HG02588 (cell line): ENCODE results near the gene MAPK14.
"Not testable (repeated sequence)": the region's sequence is repeated elsewhere in the genome, so short reads cannot be mapped to it uniquely, and the experiment has no call there.

Experiments used
- ATAC-seq: cut with Tn5 transposase; IDR thresholded peaks from one replicate; pipeline ENCODE4 v1.9.1; 2021; ENCODE audit warnings: mild to moderate bottlenecking, moderate library complexity; ENCODE audit not compliant: unreplicated experiment

Gene MAPK14

GRCh38 chr6:36120979-36121786 lies 93.6 kb downstream of the MAPK14 start:
- ATAC-seq, result no peak

GRCh38 chr6:36121787-36122494 lies 94.3 kb downstream of the MAPK14 start:
- ATAC-seq, result no peak

GRCh38 chr6:36122495-36123269 lies 95.1 kb downstream of the MAPK14 start:
- ATAC-seq, result no peak

- ATAC-seq, result peak; percentile 56
These were observed 95.9 kb downstream of the MAPK14 start for GRCh38 chr6:36123270-36124139.

GRCh38 chr6:36124346-36124745 lies 96.7 kb downstream of the MAPK14 start:
- ATAC-seq, result not testable (repeated sequence)

DNA sequence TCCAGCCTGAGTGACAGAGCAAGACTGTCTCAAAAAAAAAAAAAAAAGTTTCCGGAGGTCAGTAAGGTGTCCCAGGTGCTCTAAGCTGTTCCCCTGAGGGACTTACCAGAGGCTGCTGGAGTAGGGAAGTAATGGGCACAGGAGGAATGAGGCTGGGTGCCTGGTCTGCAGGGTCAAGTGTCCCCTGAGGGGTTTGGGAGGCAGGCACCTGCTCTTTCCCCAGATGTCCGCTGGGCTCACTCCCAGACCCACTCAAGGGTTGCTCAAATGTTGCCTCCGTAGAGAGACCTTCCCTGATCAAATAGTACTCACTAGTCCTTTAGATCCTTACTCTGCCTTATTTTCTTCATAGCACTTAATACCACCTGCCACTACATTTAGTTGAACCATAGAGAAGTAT lies 97.3 kb downstream of the MAPK14 start:
- ATAC-seq, result no peak

GRCh38 chr6:36125575-36125974 lies 98.0 kb downstream of the MAPK14 start:
- ATAC-seq, result no peak

GRCh38 chr6:36126121-36126520 lies 98.5 kb downstream of the MAPK14 start:
- no peak for ATAC-seq

- ATAC-seq, result no peak
These were observed 99.2 kb downstream of the MAPK14 start for GRCh38 chr6:36126553-36127458.

- no peak for ATAC-seq
These were observed 99.9 kb downstream of the MAPK14 start for GRCh38 chr6:36127462-36128016.

GRCh38 chr6:36128073-36128472 lies 100.5 kb downstream of the MAPK14 start:
- ATAC-seq, result no peak

DNA sequence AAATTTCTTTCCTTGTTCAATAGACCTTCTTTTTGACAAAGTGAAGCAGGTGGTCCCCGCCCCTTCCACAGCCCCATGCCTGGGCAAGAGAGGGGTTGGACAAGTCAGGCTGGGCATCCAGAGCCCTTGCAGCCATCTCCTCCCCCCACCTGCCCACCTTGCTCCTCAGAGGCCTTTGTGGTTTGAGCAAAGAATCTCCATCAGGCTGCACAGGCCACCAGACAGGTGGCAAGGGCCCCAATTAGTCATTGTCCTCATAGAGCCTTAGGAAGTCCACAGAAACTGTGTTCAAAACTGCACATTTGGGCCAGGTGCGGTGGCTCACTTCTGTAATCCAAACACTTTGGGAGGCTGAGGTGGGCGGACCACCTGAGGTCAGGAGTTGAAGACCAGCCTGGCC lies 101.2 kb downstream of the MAPK14 start:
- no peak for ATAC-seq

DNA sequence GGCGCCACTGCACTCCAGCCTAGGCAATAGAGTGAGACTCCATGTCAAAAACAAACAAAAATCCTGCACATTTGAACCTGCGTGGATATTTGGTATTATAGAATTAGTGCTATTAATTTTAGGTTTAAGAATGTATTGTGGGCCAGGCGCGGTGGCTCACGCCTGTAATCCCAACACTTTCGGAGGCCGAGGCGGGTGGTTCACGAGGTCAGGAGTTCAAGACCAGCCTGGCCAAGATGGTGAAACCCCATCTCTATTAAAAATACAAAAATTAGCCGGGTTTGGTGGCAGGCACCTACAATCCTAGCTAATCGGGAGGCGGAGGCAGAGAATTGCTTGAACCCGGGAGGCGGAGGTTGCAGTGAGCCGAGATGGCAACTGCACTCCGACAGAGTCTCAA lies 101.7 kb downstream of the MAPK14 start:
- not testable (repeated sequence) for ATAC-seq

GRCh38 chr6:36129941-36130666 lies 102.5 kb downstream of the MAPK14 start, which contains the start of gene MAPK13:
Gene MAPK13, plus strand, starts transcription at chr6:36130513. Its CDS starts 70 bp downstream, at chr6:36130583.
- ATAC-seq, result no peak

DNA sequence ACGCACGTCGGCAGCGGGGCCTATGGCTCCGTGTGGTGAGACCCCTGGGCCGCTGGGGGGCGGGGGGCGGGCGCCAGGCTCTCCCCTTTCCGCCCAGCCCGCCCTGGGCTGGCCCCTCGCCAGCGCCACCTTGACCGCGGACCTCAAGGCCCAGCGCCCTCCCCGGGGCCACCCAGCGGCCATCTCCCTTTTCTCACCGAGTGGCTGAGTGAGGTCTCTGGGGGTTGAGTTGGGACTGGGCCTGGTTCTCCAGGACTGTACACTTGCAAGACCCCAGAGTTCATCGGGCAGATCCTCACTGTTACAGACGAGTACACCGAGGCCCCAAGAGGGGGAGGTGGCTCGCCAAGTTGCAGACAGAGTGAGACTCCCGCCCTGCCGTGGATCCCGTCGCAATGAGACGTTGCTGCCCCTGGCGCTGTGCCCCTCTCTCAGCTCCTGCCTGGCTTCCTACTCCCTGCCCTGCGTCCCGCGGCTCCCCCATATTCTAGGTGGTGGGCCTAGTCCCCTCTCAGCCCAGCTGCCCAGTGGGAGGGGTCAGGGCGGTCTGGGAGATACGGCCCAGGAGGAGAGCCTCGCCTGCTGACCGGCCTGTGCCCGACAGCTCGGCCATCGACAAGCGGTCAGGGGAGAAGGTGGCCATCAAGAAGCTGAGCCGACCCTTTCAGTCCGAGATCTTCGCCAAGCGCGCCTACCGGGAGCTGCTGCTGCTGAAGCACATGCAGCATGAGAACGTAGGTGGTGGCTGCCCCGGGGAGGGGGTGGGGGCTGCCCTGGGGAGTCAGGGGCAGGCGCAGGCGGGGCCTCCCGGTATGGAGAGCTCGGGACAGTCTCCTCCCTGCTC lies 103.3 kb downstream of the MAPK14 start:
- ATAC-seq, result peak; percentile 36

- ATAC-seq, result peak; percentile 79
These were observed 104.1 kb downstream of the MAPK14 start for GRCh38 chr6:36131511-36132245.
